Retinal pigment epithelial cell (primary cell): ENCODE data around the gene OMA1.
"Not testable (repeated sequence)": the region's sequence is repeated elsewhere in the genome, so short reads cannot be mapped to it uniquely, and the experiment has no call there.

Experiments used
- DNase-seq: peaks from one replicate; pipeline ENCODE4 v3.0.0-alpha.2; 2010; ENCODE audit warnings: low read depth
- H3K4me3 ChIP-seq: 2 replicates; pipeline ENCODE4 v1.5.1; 2011; ENCODE audit warnings: mild to moderate bottlenecking, low read length, control low read depth, moderate library complexity
- CTCF ChIP-seq: conservative IDR thresholded peaks from 2 replicates; pipeline ENCODE4 v1.5.1; 2011; ENCODE audit warnings: low read depth, low read length, control low read depth, inconsistent platforms

OMA1 gene

GRCh38 chr1:58497499-58497898 lies 49.0 kb downstream of the OMA1 start:
- DNase-seq = no peak
- no peak for TF ChIP-seq CTCF
- H3K4me3 ChIP-seq = no peak overlapping the region

GRCh38 chr1:58496042-58496441 lies 50.5 kb downstream of the OMA1 start:
- no peak overlapping the region for H3K4me3 ChIP-seq
- DNase-seq = no peak
- TF ChIP-seq CTCF = no peak

- not testable (repeated sequence) for DNase-seq, H3K4me3 ChIP-seq
These were observed 57.6 kb downstream of the OMA1 start for GRCh38 chr1:58488914-58489313.

DNA sequence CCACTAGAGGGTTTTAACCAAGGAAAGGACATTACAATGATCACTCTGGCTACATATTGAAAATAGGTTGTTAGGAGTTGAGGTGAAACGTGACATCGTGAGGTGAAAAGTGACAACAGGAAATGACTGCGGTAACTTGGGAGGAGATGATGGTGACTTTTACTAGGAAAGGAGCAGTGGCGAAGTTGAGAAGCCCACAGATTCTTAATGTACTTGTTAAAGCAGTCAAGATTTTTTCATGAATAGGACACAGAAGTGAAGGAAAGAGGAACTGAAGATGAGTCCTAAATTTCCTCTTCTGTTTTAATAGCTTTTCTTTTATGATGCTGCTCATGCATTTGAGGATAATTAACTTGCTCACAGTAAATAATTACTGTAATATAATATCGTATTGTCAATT lies 59.5 kb downstream of the OMA1 start:
- no peak for TF ChIP-seq CTCF
- no peak overlapping the region for H3K4me3 ChIP-seq
- no peak for DNase-seq

DNA sequence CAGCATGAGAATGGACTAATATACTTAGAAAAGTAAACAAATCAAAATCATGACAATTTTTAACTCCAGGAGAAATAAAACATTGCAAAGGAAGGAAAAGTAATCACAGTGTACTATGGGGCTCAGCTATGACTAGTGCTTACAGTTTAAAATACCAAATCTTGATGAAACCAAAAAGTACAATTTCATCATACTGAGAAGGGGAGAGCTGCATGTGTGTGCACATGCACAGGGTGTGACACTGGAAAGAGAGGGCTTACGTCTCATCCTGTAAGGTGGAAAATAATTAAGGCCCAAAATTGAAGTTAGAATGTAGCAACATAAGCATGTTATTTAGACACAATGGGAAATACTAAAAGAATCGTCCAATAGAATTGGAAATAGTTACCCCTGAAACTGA lies 64.6 kb downstream of the OMA1 start:
- no peak for DNase-seq
- no peak for TF ChIP-seq CTCF
- no peak overlapping the region for H3K4me3 ChIP-seq

DNA sequence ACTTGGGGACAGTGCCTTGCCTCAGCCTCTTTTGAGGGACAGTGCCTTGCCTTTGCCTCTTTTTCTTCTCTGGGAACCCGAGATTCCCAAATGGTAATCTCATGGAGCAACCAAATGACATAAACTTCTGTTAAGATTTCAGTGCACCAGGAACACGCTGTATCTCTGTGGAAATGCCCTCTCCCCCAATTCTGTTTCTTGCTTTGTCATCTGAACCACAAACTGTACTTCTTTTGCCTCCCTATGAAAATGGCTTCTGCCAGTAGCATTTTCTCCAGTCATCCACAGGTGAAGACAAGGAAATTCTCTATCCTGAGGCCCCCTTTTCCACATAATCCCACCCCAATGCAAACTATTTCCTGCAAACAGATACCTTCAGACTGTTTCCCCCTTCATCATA lies 66.3 kb downstream of the OMA1 start:
- TF ChIP-seq CTCF = no peak
- no peak for DNase-seq
- no peak overlapping the region for H3K4me3 ChIP-seq

DNA sequence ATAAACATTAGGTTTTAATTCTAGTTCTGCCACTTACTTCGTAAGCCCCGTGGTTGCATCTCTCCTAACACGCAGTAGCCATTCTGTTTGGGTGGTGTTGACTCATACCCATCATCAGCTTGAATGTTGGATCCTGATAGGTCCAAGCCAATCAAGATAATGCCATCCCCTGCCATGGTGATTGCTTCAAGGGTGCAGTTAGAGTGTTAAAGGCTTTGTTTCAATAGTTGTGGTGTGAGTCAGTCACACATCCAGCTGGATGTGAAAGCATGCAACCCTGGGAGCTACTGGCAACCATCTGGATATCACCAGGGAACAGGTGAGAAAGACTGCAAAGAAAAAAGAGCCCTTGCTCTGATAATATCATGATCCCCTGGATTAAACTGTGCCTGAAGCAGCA lies 69.1 kb downstream of the OMA1 start:
- DNase-seq = no peak

More for the DNA sequence above, 69.1 kb downstream of the OMA1 start:
- H3K4me3 ChIP-seq = no peak overlapping the region
- no peak for TF ChIP-seq CTCF
